GM18951 (cell line): ENCODE measurements around the gene CCDC127.

Experiments
- POLR2A ChIP-seq: IDR thresholded peaks from 4 replicates; pipeline ENCODE4 v1.6.1; 2011; ENCODE audit warnings: mild to moderate bottlenecking; ENCODE audit not compliant: insufficient read length, insufficient read depth; ENCODE audit errors: extremely low read depth
- in situ Hi-C: fragments of 300-500 bp; cut with MboI; formaldehyde crosslinking; loops from one replicate; pipeline ENCODE4 v1.12.0; 2022; ENCODE audit warnings: low sequenced_read_pairs, mixed read lengths, inconsistent platforms; ENCODE audit not compliant: unreplicated experiment

CCDC127 gene

GRCh38 chr5:159448-160172 lies 58.3 kb downstream of the CCDC127 start:
- in situ Hi-C loops = no loop called here
- no peak for TF ChIP-seq POLR2A

DNA sequence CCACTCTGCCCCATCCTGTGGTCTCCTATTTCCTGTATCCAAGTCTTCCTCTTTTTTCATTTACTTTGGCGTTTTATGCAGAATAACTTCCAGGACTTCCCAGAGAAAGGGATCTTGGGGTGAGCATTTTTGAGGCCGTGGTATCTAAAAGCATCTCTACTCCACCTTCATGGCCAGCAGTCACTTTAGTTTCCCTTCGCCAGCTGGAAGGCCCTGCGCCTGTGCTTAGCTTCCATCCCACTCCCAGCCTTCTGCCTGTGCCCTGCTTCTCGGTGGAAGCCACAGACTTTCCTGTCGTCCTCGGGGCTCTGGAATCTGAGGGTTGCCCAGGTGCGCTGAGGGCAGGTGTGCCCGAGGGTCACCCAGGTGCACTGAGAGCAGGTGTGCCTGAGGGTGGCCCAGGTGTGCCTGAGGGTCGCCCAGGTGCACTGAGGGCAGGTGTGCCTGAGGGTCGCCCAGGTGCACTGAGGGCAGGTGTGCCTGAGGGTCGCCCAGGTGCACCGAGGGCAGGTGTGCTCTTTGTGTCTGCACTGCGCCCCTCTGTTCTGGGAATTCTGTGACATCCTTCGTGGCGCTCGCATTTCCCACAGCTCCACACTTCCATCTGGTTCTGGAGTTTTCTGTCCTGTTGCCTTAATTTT lies 59.0 kb downstream of the CCDC127 start:
- in situ Hi-C loops = no loop called here
- TF ChIP-seq POLR2A = no peak

GRCh38 chr5:157801-158200 lies 60.2 kb downstream of the CCDC127 start:
- no peak for TF ChIP-seq POLR2A
- in situ Hi-C loops = no loop called here

DNA sequence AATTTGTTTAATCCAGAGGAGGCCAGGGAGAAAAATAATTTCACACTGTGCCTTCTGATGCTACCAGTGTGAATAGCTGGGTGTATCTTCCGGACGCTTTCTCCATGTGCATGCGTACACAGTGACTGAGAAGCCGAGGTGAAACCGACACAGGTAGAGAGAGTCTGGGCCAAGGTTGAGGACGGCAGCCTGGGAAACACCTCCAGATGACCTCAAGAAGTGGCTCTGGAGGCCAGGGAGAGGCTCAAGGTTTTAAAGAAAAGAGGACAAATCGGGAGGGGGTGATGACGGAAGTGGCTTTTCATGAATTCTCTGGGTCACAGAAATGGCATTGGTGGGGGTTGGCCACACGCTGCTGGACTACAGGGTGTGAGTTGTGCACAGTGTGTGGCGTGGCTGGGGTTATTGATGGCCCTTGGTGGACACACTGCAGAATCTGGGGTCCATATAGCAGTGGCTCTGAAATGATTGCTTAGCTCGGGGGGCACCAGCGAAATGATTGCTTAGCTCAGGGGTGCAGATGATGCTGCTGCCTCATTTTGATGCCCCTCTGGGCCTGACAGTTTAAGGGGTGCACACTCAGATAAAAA lies 60.7 kb downstream of the CCDC127 start:
- in situ Hi-C loops = no loop called here
- no peak for TF ChIP-seq POLR2A

GRCh38 chr5:156411-157072 lies 61.4 kb downstream of the CCDC127 start:
- no peak for TF ChIP-seq POLR2A

GRCh38 chr5:155651-156410 lies 62.1 kb downstream of the CCDC127 start:
- TF ChIP-seq POLR2A = no peak
- in situ Hi-C loops = no loop called here

More at GRCh38 chr5:156411-157072, 61.4 kb downstream of the CCDC127 start:
- in situ Hi-C loops = no loop called here

GRCh38 chr5:154826-155225 lies 63.1 kb downstream of the CCDC127 start:
- in situ Hi-C loops = no loop called here
- no peak for TF ChIP-seq POLR2A

DNA sequence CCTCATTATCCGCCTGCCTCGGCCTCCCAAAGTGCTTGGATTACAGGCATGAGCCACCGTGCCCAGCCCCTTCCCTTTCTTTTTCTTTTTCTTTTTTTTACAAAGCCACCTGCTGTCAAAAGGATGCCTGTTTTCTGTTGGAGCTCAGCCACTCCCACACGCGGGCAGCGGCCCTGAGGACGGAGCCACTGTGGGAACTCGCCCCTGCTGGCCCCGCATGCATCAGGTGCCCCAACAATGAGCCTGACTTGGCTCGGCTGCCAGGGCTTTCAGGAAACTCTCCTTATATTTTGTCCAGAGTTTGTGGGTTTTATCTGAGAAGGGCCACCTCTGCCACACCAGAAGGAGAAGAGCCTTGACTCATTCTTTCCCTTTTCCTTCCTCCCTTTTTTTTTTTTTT lies 63.7 kb downstream of the CCDC127 start:
- in situ Hi-C loops = no loop called here
- no peak for TF ChIP-seq POLR2A

- no peak for TF ChIP-seq POLR2A
- in situ Hi-C loops = no loop called here
These were observed 64.7 kb downstream of the CCDC127 start for GRCh38 chr5:153256-153655.

GRCh38 chr5:152077-152476 lies 65.9 kb downstream of the CCDC127 start:
- in situ Hi-C loops = no loop called here
- TF ChIP-seq POLR2A = no peak

DNA sequence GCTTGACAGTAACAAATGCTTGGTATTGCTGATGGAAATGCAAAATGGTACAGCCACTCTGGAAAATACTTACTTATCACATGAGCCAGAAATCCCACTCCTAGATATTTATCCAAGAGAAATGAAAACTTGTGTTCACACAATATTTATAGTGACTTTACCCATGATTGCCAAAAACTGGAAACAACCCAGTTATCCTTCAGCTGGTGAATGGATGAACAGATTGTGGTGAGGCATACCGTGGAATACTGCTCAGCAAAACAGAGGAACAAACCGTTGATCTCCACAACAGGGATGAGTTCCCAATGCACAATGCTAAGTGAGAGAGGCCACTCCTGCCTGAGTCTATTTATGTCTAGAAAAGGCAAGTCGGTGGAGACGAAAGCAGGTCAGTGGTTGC lies 67.2 kb downstream of the CCDC127 start:
- no peak for TF ChIP-seq POLR2A
- in situ Hi-C loops = no loop called here

- TF ChIP-seq POLR2A = no peak
- in situ Hi-C loops = no loop called here
These were observed 68.0 kb downstream of the CCDC127 start for GRCh38 chr5:149745-150485.
